OCI-LY3 (cell line): ENCODE results near the gene DHCR24.

Source experiments
- H2AFZ ChIP-seq: fragments of 200-600, 300-600 bp; shearing (Covaris generic); 2 replicates; pipeline ENCODE4 v1.6.0; 2014; ENCODE audit warnings: antibody characterized with exemption, low read depth, low read length
- H3K27ac ChIP-seq: fragments of 200-600, 300-600 bp; sonication (generic); 2 replicates; pipeline ENCODE4 v1.5.1; 2014; ENCODE audit warnings: mild to moderate bottlenecking, low read length, moderate library complexity, mixed read lengths
- H3K27me3 ChIP-seq: fragments of 200-600, 300-600 bp; sonication (generic); 2 replicates; pipeline ENCODE4 v1.6.1; 2014; ENCODE audit warnings: low read depth, low read length, mixed read lengths
- H3K36me3 ChIP-seq: fragments of 200-600, 300-600 bp; sonication (generic); replicated peaks from 2 replicates; pipeline ENCODE3; 2014; ENCODE audit warnings: low read depth, low read length, mixed read lengths
- H3K4me1 ChIP-seq: fragments of 300-600, 200-600 bp; sonication (generic); 2 replicates; pipeline ENCODE4 v1.6.1; 2014; ENCODE audit warnings: low read length, mixed read lengths
- H3K4me2 ChIP-seq: fragments of 200-600, 300-600 bp; sonication (generic); 2 replicates; pipeline ENCODE4 v1.6.1; 2014; ENCODE audit warnings: low read length, mixed read lengths
- H3K4me3 ChIP-seq: fragments of 300-600, 200-600 bp; sonication (generic); 2 replicates; pipeline ENCODE4 v1.5.1; 2014; ENCODE audit warnings: antibody characterized with exemption, mild to moderate bottlenecking, low read length, moderate library complexity
- H3K79me2 ChIP-seq: fragments of 300-600, 200-600 bp; shearing (Covaris generic); 2 replicates; pipeline ENCODE4 v1.6.1; 2014; ENCODE audit warnings: mild to moderate bottlenecking, low read length, mixed read lengths
- H3K9ac ChIP-seq: fragments of 300-600, 200-600 bp; shearing (Covaris generic); 2 replicates; pipeline ENCODE4 v1.6.0; 2014; ENCODE audit warnings: mild to moderate bottlenecking, low read length, moderate library complexity
- H3K9me3 ChIP-seq: fragments of 200-600, 300-600 bp; shearing (Covaris generic); 2 replicates; pipeline ENCODE4 v1.6.1; 2014; ENCODE audit warnings: low read length, mixed read lengths; ENCODE audit not compliant: insufficient read depth
- H4K20me1 ChIP-seq: fragments of 200-600, 300-600 bp; sonication (generic); 2 replicates; pipeline ENCODE4 v1.6.1; 2016; ENCODE audit warnings: low read length, mixed read lengths; ENCODE audit not compliant: insufficient read depth
- CTCF ChIP-seq: fragments of 200-600, 300-600 bp; sonication (generic); IDR thresholded peaks from 2 replicates; pipeline ENCODE4 v1.5.1; 2014; ENCODE audit warnings: antibody characterized with exemption, low read length, low read depth
- EZH2phosphoT487 ChIP-seq: fragments of 200-600 bp; shearing (Covaris generic); IDR thresholded peaks from 2 replicates; pipeline ENCODE4 v1.6.1; 2018; ENCODE audit warnings: antibody characterized with exemption, mixed run types, low read depth

DHCR24 gene

DNA sequence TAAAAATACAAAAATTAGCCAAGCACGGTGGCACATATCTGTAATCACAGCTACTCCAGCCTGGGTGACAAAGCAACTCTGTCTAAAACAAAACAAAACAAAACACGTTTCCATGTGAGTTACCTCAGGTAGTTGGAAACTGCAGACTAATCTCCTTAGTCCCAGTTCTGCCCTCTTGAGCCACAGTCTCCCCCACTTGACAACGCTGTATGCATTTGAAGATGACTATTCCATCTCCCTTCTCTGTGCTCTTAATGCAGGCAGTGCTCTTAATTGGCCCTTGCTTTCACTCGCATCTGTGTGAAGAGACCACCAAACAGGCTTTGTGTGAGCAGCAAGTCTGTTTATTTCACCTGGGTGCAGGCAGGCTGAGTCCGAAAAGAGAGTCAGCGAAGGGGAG lies 19.6 kb upstream of the DHCR24 start:
- no peaks in the 10 kb centered on the region for H3K36me3 ChIP-seq
- H2AFZ ChIP-seq, result no peak overlapping the region
- no peak overlapping the region for H3K27ac ChIP-seq
- H3K4me2 ChIP-seq, result no peak overlapping the region
- no peak overlapping the region for H3K9ac ChIP-seq
- TF ChIP-seq CTCF (no peak), EZH2phosphoT487 (no peak)
- no peak overlapping the region for H3K4me3 ChIP-seq
- no peaks in the 10 kb centered on the region for H3K9me3 ChIP-seq
- no peaks in the 10 kb centered on the region for H3K27me3 ChIP-seq
- no peaks in the 10 kb centered on the region for H4K20me1 ChIP-seq
- H3K4me1 ChIP-seq, result no peaks in the 10 kb centered on the region
- H3K79me2 ChIP-seq, result no peaks in the 10 kb centered on the region

DNA sequence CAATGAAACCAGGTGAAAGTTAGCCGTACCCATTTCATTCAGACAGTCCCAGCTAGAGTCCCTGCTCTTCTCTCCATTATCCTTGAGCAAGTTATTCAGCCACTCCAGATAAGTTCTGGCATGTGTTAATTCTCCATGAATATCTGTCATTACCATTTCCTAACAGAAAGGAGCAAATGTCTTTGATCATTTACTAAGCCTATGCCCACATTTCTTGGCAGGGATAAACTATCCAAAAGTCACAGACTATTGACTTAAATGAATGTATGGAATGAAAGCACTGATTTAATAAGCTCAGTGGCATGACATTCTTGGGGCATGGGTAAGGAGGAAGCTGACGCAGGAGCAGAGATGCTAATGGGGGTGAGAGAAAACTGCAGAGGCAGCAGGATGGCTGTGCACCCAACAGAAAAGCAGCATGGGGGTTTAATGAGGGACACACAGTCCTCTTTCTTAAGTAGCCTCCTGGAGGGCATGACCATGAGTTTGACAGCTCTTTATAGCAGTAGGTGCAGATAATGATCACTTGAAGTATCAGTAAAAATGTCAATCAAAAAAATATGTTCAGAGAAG lies 17.6 kb upstream of the DHCR24 start:
- Histone ChIP-seq H3K9me3 (no peaks in the 10 kb centered on the region), H3K79me2 (no peaks in the 10 kb centered on the region), H4K20me1 (no peaks in the 10 kb centered on the region), H3K36me3 (no peaks in the 10 kb centered on the region), H3K4me3 (no peak overlapping the region), H3K4me1 (no peaks in the 10 kb centered on the region), H3K27me3 (no peaks in the 10 kb centered on the region), H3K9ac (no peak overlapping the region), H3K4me2 (no peak overlapping the region), H3K27ac (no peak overlapping the region), H2AFZ (no peak overlapping the region)
- no peak for TF ChIP-seq CTCF
- TF ChIP-seq EZH2phosphoT487, result no peak

DNA sequence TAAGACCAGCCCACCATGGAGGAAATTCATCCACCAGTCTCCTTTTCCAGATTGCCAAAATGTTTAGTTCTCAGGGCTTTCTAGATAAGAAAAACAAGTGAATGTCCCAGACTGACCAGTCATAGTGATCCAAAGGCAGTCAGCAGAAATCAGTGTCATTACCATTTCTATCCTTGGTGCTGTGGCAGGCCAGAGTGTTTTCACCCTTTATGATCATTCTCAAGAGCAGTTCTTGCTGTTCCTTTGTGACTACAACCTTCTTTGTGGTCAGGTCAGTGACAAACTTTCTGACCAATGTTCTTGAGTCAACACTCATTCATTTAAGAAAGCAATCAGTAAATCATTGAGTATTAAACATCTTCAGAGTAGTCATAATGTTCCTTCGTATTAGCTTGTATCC lies 7.3 kb upstream of the DHCR24 start:
- Histone ChIP-seq H3K79me2 (no peaks in the 10 kb centered on the region), H3K4me3 (no peak overlapping the region), H4K20me1 (no peaks in the 10 kb centered on the region), H2AFZ (no peak overlapping the region), H3K27ac (no peak overlapping the region), H3K9me3 (no peaks in the 10 kb centered on the region), H3K27me3 (no peaks in the 10 kb centered on the region), H3K9ac (no peak overlapping the region), H3K4me1 (peaks cover 4% of the 10 kb centered on the region; the same call in 1 of the 2 replicates), H3K36me3 (no peaks in the 10 kb centered on the region), H3K4me2 (no peak overlapping the region)
- no peak for TF ChIP-seq CTCF
- TF ChIP-seq EZH2phosphoT487, result no peak

DNA sequence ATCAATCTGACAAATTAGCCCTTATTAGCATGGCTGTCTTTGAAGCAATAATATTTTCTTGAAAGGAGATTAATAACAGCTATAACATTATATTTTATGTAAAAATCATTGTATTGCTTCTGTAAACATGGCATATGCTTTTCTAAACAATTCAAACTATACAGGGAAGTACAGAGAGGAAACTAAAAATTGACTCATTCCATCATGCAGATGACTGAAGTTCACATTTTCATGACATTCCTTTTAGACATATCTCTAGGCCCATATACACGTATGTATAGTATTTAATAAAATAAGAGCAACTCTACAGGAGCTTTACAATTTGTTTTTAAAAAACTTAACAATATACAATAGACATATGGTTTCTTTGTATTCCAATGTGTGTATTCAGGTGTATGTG lies 5.6 kb upstream of the DHCR24 start:
- Histone ChIP-seq H3K27ac (no peak overlapping the region), H3K36me3 (no peaks in the 10 kb centered on the region), H3K79me2 (no peaks in the 10 kb centered on the region), H4K20me1 (no peaks in the 10 kb centered on the region), H3K4me3 (no peak overlapping the region), H3K9me3 (no peaks in the 10 kb centered on the region), H3K4me2 (no peak overlapping the region), H3K4me1 (peaks cover 11% of the 10 kb centered on the region), H2AFZ (no peak overlapping the region), H3K9ac (no peak overlapping the region), H3K27me3 (no peaks in the 10 kb centered on the region)
- TF ChIP-seq CTCF, result no peak
- TF ChIP-seq EZH2phosphoT487, result no peak
